NCI-H146 treated with DMSO at 0.1 percent for 48 hours (cell line): ENCODE results near the gene MIA2.
A peak's percentile ranks its signal among the peaks of the same experiment; 100 is the strongest.

Source experiments
- DNase-seq: peaks from one replicate; lab custom pipeline; 2025; ENCODE audit not compliant: unreplicated experiment; lab: John Stamatoyannopoulos, UW

Gene MIA2

DNA sequence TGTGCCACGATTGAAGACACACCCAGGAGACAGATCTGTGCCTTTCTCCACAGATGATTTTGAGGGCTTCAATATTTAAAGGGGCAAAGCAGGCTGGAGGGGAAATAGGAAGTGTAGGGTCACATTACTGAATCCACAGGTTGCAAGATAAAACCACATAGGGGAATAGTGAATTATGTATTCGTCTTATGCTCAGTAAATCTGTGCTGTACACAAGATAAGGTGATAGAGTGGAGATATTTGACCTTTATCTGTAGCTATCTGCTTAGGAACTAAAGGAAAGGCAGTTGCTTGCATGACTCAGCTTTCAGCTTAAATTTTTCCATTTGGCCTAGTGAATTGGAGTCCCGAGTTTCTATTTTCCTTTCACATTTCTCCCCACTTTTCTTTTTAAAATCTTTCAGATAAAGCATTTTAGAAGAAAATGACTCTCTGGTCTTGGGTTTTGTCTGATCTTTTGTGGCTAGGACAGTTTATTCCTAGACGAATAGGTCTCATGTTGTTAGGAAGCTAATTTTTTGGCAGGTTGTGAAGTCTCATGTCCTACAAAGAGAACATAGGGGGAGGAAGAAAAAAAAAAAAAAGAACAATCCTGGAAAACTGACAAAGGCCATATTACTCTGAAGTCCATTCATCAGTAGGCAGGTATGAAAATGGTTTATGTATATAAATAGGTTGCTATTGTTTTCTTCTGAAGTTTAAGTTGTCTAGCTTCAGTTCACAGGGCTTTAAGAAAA, 143.1 kb downstream of the MIA2 start:
- DNase-seq = no peak

DNA sequence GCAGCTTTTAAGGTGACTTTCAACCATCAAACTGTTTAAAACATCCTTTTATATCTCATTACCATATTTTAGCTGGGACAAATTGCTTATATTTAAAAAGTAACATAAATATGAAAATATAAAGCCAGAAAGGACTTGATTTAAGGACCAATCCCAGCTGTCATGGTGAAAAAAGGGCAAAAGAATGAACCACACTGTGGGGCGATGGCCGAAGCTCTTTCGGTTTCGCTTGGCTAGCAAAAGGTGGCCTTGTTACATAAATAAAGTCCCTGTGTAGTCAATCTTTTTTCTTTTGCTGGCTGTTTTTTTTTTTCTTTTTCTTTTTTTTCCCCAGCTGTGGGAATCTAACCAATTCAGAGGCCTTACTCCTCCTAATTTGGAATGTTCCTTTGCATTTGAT, 147.7 kb downstream of the MIA2 start:
- no peak for DNase-seq

- no peak for DNase-seq
Measured at GRCh38 chr14:39382463-39382862, 148.7 kb downstream of the MIA2 start.

DNA sequence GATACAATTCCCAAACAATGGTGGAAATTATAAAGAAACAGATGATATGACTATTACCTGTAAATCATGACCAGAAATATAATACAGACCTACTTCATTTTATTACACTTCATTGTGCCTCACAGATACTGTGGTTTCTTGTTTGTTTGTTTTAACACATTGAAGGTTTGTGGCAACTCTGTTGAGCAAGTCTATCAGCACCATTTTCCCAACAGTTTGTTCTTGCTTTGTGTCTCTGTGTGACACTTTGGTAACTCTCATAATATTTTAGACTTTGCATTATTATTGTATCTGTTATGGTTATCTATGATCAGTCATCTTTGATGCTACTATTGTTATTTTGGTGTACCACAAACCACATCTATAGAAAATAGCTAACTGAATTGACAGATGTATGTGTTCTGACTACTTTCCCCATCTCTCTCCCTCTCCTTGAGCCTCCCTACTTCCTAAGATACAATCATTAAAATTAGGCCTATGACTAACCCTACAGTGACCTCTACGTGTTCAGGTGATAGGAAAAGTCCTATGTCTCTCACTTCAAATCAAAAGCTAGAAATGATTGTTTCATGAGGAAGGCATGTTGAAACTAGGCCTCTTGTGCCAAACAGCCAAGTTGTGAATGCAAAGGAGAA, 149.4 kb downstream of the MIA2 start:
- DNase-seq = no peak

GRCh38 chr14:39383741-39384140, 150.0 kb downstream of the MIA2 start:
- DNase-seq = no peak

- no peak for DNase-seq
Measured at GRCh38 chr14:39384177-39384576, 150.5 kb downstream of the MIA2 start.

DNA sequence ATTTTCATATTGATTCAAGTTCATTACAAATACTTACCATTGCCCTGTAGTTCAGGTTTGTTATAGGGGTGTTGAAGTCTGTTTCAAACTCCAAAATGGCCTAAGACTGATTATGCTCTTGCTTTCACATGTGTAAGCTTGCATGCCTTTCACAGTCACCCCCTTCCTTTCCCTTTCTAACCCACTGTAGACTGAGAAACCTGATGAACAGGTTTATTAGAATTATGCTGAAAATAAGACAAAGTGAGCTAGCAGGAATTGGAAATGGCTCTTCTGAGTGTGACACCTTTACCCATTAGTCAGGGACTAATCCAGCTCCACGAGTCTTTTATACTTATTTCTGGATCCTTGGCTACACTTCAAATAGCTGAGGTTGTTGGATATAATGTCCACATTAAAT, 159.6 kb downstream of the MIA2 start:
- no peak for DNase-seq

GRCh38 chr14:39395555-39396254, 162.0 kb downstream of the MIA2 start:
- peak; percentile 32 for DNase-seq

GRCh38 chr14:39396448-39396847, 162.7 kb downstream of the MIA2 start:
- no peak for DNase-seq

GRCh38 chr14:39398382-39398781, 164.7 kb downstream of the MIA2 start:
- no peak for DNase-seq

DNA sequence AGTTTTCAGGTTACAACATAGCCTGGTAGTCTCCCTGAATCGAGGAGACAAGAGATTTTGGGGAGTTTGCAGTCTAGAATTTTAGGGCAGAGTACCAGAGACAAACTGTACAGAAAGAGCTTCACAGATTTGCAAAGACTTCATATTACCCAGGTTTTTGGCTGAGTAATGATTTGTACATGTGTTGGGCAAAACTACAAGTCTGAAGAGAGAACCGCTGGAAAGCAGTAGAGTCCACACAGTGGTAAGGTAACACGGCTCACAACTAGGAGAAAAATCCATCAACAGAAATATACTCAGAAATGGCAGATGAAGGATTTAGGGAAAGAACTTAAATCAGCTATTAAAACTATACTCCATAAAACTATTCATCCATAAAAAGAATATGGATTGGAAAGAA, 172.8 kb downstream of the MIA2 start:
- DNase-seq = no peak

DNA sequence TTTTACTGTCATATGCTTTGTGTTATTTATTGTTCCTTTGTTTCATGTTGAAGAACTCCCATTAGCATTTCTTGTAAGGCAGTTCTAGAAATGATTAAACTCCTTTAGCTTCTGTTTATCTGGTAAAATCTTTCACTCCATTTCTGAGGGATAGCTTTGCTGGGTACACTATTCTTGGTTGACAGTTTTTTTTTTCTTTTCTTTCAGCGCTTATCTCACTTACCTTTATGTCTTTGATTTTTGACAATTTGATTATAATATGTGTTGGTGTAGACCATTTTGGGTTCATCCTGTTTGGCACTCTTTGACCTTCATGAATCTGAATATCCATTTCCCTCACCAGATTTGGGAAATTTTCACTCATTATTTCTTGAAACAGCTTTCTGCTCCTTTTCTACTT, 182.4 kb downstream of the MIA2 start:
- no peak for DNase-seq

DNA sequence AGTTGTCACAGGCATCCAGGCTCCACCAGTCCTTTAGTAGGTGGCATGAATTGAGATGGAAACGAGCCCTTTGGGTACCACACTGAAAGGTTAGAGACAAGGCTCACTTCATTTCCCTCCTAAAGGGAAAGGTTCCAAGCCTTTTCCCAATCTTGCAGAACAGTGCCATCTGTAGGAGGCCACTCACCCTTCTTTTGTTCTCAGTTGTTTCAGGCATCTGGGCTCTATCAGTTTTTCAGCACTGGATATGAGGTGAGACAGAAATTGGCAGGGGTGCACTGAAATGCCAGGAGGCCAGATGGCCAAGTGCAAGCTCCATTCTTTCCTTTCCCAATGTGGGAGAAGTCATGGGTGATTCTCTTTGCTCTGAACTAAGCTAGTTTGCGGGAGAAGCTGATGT, 183.3 kb downstream of the MIA2 start:
- no peak for DNase-seq

DNA sequence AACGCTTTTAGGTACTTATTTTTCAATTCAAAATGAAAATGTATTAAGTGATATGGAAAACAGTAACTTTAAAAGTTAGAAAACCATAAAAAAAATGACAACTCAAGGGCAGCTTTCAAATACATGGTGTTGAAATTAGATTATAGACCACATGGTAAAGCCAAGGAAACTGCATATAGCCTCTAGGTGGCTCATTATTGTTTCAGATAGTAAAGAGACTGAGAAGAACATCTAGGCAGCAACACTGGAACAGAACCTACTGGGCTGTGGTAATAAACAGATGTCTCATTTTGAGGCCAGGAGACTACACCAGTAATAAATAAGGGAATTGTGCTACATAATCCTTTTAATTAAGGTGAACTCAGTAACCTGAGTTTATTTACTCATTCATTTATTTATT, 185.6 kb downstream of the MIA2 start:
- no peak for DNase-seq

DNA sequence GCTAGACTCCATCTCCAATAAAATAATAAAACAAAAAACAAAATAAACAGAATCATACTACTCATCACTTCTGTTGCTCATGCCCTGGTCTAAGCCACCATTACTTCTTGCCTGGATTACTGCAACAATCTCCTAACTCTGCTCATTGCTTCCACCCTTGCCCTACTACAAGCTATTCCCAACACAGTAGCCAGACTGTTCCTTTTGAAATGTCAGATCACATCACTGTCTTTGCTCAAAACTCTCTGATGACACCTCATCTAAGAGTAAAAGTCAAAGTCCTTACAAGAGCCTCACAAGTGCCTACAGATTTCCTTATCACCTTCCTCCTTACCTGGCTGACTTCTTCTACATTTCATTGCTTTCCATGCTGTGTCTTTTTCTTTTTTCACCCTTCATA, 188.5 kb downstream of the MIA2 start:
- no peak for DNase-seq

GRCh38 chr14:39423793-39424192, 190.1 kb downstream of the MIA2 start:
- DNase-seq = no peak

GRCh38 chr14:39425947-39426346, 192.2 kb downstream of the MIA2 start:
- DNase-seq = no peak

DNA sequence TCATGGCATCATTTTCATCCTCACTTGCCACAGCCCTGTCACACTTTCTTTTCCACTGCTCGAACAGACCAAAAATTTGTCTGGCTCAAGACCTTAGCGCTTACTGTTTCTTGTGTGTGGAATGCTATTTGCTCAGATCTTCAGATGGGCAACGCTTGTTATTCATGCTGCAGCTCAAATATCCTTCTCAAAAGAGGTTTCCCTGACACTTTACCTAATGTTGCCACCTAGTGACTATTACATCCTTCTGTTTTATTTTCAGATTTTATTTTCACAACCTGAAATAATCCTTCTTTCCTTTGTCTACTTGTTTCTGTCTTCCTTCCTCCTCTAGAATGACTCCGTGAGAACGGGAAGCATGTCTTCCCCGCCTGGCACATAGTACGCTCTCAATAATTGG, 192.9 kb downstream of the MIA2 start:
- no peak for DNase-seq

GRCh38 chr14:39428118-39428517, 194.4 kb downstream of the MIA2 start:
- no peak for DNase-seq

- DNase-seq = no peak
Measured at GRCh38 chr14:39430762-39431415, 197.2 kb downstream of the MIA2 start.

DNA sequence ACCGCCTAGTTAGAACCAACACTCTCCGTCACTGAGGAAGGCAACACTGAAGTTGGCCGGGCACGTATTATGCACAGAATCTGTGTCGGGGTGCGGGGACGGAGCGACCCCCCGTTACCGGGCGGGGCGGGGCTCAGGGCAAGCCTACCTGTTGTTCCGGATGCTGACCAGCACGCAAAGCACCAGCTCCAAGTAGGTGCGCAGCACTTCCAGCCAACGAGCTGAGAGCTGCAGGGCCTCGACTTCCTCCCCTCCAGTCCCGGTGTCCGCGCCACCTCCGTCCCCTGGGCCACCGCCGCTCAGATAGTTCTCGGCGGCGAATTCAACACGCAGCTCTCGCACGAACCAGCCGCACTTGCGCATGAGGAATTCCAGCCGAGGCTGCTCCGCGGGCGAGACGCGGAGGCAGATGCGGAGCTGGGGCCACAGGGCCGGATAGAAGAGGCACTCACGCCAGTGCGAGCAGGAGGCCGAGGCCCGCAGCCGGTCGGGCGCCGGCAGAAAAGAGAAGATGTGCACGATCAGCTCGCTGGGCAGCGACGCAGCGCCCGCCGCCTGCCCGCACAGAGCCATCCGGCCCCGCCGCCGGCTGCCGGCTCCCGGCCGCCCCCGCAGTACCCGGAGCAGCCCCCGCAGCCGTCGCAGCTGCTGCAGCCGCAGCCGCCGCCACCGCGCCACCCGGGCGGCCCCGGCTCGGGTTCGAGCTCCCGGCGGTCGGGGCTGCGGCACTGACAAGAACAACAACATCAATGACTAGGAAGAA, 197.9 kb downstream of the MIA2 start:
- no peak for DNase-seq
